ENCODE data around the gene SNX18.

DNA sequence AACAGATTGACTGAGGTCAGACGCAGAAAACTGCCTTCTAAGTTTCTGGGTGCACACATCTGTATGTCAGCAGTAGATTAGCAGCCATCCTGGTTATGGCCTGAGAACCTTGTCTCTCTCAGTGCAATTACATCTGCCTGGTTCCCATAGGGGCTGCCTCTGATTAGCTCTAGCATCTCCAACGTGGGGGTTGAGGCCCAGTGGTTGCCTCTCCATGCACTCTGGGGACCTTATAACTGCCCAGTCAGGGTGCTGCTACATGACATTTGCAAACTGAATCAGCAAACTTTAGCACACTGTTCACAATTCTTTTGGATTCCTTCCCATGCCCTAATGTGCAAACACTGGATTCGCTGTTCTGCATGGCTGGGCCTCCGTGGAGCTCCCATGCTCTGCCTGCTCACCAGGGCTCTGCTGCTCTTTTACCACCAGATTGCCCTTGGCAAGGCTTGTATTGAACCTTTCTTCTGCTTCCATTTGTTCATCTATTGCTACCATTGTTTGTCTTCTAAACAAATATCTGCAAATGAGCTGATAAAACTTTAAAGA is 36.2 kb downstream of the SNX18 start:
- TF ChIP-seq POLR2AphosphoS5 (IDR thresholded peaks at IDR 0.05), result no peak
- TF ChIP-seq, protein P1, sequence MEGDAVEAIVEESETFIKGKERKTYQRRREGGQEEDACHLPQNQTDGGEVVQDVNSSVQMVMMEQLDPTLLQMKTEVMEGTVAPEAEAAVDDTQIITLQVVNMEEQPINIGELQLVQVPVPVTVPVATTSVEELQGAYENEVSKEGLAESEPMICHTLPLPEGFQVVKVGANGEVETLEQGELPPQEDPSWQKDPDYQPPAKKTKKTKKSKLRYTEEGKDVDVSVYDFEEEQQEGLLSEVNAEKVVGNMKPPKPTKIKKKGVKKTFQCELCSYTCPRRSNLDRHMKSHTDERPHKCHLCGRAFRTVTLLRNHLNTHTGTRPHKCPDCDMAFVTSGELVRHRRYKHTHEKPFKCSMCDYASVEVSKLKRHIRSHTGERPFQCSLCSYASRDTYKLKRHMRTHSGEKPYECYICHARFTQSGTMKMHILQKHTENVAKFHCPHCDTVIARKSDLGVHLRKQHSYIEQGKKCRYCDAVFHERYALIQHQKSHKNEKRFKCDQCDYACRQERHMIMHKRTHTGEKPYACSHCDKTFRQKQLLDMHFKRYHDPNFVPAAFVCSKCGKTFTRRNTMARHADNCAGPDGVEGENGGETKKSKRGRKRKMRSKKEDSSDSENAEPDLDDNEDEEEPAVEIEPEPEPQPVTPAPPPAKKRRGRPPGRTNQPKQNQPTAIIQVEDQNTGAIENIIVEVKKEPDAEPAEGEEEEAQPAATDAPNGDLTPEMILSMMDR (IDR thresholded peaks at IDR 0.05), result no peak
